Measurements from ENCODE around the gene SEL1L.
"Not testable (repeated sequence)": the region's sequence is repeated elsewhere in the genome, so short reads cannot be mapped to it uniquely, and the experiment has no call there.

The SEL1L gene

DNA sequence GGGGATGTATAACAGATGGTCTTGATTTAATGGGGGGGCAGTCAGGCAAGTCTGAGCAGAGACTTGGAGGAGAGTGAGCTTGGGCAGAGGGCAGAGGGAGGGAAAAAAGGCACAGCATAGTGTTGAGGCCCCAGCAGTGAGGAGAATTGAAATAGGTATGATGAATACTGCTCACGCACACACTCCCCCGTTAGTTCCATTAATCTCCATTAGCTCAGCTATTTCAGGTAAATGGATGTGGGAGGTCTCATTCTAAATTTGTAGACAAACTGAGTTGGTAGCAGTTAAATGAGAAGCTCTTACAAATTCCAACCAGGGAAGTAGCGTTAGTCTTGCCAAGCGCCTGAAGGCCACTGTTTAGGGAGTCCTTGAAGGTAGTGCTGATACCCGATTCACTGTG is 66.8 kb downstream of the SEL1L start:
- no peak for DNase-seq (ENCODE audit: low read depth)
- H3K4me3 ChIP-seq (ENCODE audit: low read depth, low read length) = no peak overlapping the region
- TF ChIP-seq, protein P1, sequence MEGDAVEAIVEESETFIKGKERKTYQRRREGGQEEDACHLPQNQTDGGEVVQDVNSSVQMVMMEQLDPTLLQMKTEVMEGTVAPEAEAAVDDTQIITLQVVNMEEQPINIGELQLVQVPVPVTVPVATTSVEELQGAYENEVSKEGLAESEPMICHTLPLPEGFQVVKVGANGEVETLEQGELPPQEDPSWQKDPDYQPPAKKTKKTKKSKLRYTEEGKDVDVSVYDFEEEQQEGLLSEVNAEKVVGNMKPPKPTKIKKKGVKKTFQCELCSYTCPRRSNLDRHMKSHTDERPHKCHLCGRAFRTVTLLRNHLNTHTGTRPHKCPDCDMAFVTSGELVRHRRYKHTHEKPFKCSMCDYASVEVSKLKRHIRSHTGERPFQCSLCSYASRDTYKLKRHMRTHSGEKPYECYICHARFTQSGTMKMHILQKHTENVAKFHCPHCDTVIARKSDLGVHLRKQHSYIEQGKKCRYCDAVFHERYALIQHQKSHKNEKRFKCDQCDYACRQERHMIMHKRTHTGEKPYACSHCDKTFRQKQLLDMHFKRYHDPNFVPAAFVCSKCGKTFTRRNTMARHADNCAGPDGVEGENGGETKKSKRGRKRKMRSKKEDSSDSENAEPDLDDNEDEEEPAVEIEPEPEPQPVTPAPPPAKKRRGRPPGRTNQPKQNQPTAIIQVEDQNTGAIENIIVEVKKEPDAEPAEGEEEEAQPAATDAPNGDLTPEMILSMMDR (IDR thresholded peaks at IDR 0.05; ENCODE audit: control insufficient read depth, extremely low read depth, insufficient read depth) = no peak

DNA sequence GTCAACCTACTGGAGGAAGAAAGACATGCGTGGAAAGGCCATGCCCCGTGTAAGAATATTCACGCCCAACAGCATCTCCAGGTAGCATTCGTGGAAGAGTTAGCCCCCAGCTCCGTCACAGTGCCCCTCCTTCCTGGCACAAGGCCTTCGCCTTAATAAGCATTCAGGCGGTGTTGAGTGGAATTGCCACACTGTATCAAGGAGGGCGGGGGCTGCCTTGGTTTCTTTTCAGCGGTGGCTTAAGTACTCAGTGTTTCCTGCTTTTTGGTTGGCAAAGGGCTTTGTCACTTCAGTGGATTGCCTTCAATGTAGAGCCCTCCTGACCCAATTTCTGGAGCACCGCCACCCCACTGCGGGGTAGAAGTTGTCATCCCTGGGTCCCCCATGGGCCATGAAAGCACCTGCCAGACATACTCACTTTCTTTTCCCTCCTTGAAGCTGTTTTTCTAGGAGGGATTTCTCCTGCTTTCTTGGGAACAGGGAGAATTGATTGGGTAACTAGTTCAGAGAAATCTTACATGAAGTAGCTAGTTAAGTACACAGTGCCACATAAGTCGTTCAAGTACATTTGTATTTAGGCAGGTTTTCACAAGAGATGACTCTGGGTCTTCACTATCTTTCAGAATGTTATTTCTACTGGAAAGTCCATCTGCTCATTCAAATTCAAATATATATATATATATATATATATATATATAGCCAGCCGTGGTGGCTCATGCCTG is 68.0 kb downstream of the SEL1L start:
- no peak for DNase-seq (ENCODE audit: low read depth)
- H3K4me3 ChIP-seq (ENCODE audit: low read depth, low read length) = no peak overlapping the region
- TF ChIP-seq, protein P1 (IDR thresholded peaks at IDR 0.05; ENCODE audit: control insufficient read depth, extremely low read depth, insufficient read depth) = no peak

DNA sequence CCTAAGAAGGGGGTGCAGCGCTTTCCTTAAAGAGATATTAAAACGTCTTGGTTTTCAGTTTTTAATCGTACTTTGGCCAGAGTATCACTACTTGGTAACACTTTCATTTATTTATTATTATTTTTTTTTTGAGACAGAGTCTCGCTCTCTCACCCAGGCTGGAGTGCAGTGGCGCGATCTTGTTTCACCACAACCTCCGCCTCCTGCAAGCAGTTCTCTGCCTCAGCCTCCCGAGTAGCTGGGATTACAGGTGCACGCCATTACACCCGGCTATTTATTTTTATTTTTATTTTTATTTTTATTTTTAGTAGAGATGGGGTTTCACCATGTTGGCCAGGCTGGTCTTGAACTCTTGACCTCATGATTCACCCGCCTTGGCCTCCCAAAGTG is 68.7 kb downstream of the SEL1L start:
- peak overlapping the region; percentile 42 for H3K4me3 ChIP-seq (ENCODE audit: low read depth, low read length)
- DNase-seq (ENCODE audit: low read depth) = not testable (repeated sequence)

DNA sequence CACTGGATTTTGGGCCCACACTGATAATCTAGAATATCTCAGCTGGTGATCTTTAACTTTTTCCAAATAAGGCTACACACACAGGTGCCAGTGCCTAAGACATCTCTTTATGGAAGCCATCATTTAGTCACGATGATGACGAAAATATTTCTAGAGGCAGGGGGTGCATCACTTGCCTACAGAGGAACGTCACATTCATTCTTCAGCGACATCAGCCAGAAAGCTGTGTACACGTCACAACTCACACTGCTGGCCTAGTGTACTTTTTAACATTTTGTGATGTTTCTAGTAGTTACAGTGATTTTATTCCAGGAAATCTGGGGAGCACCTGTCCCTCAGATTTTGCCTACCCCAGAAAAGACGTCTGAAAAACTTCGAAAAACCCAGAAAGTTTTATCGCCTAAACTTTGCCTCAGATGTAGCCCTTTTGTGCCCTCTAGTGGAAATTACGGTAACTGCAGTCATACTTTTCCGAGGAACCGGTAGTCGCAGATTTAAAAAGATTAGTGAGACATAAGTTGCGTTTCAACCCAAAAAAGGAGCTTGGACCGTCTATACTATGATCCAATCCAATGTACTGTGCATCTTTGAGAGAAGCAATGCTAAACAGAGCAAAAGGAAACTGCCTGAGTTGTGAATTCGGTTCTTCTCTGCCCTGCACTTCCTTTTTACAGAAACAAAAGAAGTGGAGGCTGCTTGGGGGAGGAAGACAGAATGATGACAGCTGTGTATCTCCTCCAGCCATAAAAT is 69.2 kb downstream of the SEL1L start:
- H3K4me3 ChIP-seq (ENCODE audit: low read depth, low read length) = peak overlapping the region; percentile 42
- TF ChIP-seq, protein P1 (IDR thresholded peaks at IDR 0.05; ENCODE audit: control insufficient read depth, extremely low read depth, insufficient read depth) = peak; percentile 83
- DNase-seq (ENCODE audit: low read depth) = no peak

DNA sequence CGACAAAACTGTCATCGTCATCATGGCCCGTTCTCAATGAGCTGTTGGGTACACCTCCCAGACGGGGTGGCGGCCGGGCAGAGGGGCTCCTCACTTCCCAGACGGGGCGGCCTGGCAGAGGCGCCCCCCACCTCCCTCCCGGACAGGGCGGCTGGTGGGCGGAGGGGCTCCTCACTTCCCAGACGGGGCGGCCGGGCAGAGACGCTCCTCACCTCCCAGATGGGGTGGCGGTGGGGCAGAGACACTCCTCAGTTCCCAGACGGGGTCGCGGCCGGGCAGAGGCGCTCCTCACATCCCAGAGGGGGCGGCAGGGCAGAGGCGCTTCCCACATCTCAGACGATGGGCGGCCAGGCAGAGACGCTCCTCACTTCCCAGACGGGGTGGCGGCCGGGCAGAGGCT is 71.3 kb downstream of the SEL1L start:
- DNase-seq (ENCODE audit: low read depth); H3K4me3 ChIP-seq (ENCODE audit: low read depth, low read length): not testable (repeated sequence)

DNA sequence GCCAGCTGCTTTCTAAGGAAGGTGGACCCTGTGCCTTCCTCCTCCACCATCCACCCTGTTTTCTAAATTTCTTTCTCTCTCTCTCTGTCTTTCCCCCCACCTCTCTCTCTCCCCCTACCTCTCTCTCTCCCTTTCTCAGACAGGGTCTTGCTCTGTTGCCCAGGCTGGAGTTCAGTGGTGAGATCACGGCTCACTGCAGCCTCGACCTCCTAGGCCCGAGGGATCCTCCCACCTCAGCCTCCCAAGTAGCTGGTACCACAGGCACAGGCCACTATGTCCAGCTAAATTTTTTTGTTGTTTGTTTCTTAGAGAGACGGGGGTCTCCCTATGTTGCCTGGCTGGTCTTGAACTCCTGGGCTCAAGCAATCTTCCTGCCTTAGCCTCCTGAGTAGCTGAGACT is 73.7 kb downstream of the SEL1L start:
- DNase-seq (ENCODE audit: low read depth) = no peak
- H3K4me3 ChIP-seq (ENCODE audit: low read depth, low read length) = no peak overlapping the region
- TF ChIP-seq, protein P1 (IDR thresholded peaks at IDR 0.05; ENCODE audit: control insufficient read depth, extremely low read depth, insufficient read depth) = no peak

DNA sequence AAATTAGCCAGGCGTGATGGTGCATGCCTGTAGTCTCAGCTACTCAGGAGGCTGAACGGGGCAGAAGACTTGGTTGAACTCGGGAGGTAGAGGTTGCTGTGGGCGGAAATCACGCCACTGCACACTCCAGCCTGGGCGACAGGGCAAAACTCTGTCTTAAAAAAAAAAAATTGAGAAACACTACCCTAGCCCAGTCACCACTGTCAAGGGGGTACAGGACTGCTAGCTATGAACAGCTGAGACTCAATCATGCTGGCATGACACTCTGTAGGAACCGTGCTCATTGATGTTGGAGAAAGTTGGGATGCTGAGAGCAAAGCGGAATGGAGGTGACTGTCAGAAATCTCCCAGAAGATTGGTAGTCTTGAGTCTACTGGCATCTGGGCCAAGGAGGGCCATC is 75.3 kb downstream of the SEL1L start:
- H3K4me3 ChIP-seq (ENCODE audit: low read depth, low read length) = no peak overlapping the region
- no peak for DNase-seq (ENCODE audit: low read depth)
- TF ChIP-seq, protein P1 (IDR thresholded peaks at IDR 0.05; ENCODE audit: control insufficient read depth, extremely low read depth, insufficient read depth) = no peak

DNA sequence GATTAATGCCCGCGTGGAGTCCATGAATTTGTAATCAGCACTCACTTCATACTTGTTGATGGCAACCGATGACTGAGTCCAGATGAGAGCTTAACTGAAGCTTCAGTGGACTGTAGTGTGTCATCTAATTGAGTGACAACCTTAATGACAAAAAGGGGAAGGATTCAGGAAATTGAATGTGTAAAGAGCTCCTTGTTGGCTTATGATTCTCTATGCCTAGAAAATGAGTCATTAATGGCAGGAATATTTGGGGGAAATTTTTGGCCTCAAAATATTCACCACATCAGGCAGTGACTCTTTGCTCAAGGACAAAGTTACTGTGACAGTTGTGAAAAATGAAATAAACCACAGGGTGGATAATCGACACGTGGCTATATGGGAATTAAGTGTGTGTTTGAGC is 78.3 kb downstream of the SEL1L start:
- TF ChIP-seq, protein P1 (IDR thresholded peaks at IDR 0.05; ENCODE audit: control insufficient read depth, extremely low read depth, insufficient read depth) = no peak
- no peak for DNase-seq (ENCODE audit: low read depth)
- H3K4me3 ChIP-seq (ENCODE audit: low read depth, low read length) = no peak overlapping the region

Measured in LNCaP clone FGC (cell line).